ENCODE results near the gene KMT5B.

DNA sequence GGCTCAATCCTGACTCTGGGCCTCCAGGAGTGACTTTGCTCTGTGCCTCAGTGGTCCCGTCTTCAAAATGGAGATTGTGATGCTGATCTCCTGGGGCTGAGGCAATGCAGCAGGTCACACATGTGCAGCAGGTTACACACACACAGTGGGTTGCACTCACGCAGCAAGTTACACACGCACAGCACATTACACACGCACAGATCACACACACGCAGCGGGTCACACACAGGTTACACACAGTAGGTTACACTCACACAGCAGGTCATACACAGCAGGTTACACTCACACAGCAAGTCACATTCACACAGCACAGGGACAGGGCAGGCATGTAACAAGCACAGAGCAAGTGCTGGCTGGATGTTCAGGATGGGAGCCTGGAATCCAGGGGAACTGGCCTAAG lies 47.4 kb upstream of the KMT5B start:
- TF ChIP-seq, protein P1, sequence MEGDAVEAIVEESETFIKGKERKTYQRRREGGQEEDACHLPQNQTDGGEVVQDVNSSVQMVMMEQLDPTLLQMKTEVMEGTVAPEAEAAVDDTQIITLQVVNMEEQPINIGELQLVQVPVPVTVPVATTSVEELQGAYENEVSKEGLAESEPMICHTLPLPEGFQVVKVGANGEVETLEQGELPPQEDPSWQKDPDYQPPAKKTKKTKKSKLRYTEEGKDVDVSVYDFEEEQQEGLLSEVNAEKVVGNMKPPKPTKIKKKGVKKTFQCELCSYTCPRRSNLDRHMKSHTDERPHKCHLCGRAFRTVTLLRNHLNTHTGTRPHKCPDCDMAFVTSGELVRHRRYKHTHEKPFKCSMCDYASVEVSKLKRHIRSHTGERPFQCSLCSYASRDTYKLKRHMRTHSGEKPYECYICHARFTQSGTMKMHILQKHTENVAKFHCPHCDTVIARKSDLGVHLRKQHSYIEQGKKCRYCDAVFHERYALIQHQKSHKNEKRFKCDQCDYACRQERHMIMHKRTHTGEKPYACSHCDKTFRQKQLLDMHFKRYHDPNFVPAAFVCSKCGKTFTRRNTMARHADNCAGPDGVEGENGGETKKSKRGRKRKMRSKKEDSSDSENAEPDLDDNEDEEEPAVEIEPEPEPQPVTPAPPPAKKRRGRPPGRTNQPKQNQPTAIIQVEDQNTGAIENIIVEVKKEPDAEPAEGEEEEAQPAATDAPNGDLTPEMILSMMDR (conservative IDR thresholded peaks at IDR 0.05) = no peak
- TF ChIP-seq EZH2 (IDR thresholded peaks at IDR 0.05; ENCODE audit: low read depth) = no peak

All from PC-9 (cell line).